Endodermal cell (in vitro differentiated cells): ENCODE measurements around the gene CASP12. TPM values are rescaled to one million over a fixed set of nuclear protein-coding genes. Genes with fewer than 3 reads are reported as not detected.

Experiments
- DNase-seq: peaks from one replicate; pipeline ENCODE4 v3.0.0-alpha.2; 2017
- H3K27ac ChIP-seq: 2 replicates; pipeline ENCODE4 v1.5.1; 2013; ENCODE audit warnings: mild to moderate bottlenecking, low read depth, low read length, moderate library complexity
- H3K27me3 ChIP-seq: 2 replicates; pipeline ENCODE4 v1.6.1; 2013; ENCODE audit warnings: mild to moderate bottlenecking, low read length, moderate library complexity; ENCODE audit not compliant: insufficient read depth, control insufficient read depth, poor library complexity, severe bottlenecking
- H3K36me3 ChIP-seq: 2 replicates; pipeline ENCODE4 v1.7.0; 2013; ENCODE audit warnings: mild to moderate bottlenecking, low read length, moderate library complexity; ENCODE audit not compliant: control insufficient read depth, insufficient read depth
- H3K4me1 ChIP-seq: one replicate; pipeline ENCODE4 v1.7.0; 2013; ENCODE audit warnings: low read length; ENCODE audit not compliant: control insufficient read depth, insufficient read depth
- H3K4me3 ChIP-seq: 2 replicates; pipeline ENCODE4 v1.5.1; 2013; ENCODE audit warnings: mild to moderate bottlenecking, low read length, moderate library complexity
- H3K9ac ChIP-seq: 2 replicates; pipeline ENCODE4 v1.6.1; 2013; ENCODE audit warnings: mild to moderate bottlenecking, low read length, moderate library complexity; ENCODE audit not compliant: poor library complexity, severe bottlenecking; ENCODE audit errors: extremely low read depth
- H3K9me3 ChIP-seq: 2 replicates; pipeline ENCODE4 v1.6.1; 2013; ENCODE audit warnings: mild to moderate bottlenecking, low read length, moderate library complexity; ENCODE audit not compliant: control insufficient read depth
- H3K27ac Mint-ChIP-seq: 2 replicates; pipeline ENCODE4 v1.8.0; 2020; ENCODE audit warnings: mixed read lengths
- H3K27me3 Mint-ChIP-seq: 2 replicates; pipeline ENCODE4 v1.8.0; 2021; ENCODE audit warnings: mild to moderate bottlenecking, mixed read lengths; ENCODE audit not compliant: insufficient read depth
- H3K36me3 Mint-ChIP-seq: 2 replicates; pipeline ENCODE4 v1.8.0; 2020; ENCODE audit warnings: low read depth, mixed read lengths
- H3K4me1 Mint-ChIP-seq: 2 replicates; pipeline ENCODE4 v1.8.0; 2020; ENCODE audit warnings: mixed read lengths
- H3K4me3 Mint-ChIP-seq: 2 replicates; pipeline ENCODE4 v1.8.0; 2020; ENCODE audit warnings: mild to moderate bottlenecking, moderate library complexity, mixed read lengths
- H3K9me3 Mint-ChIP-seq: 2 replicates; pipeline ENCODE4 v1.8.0; 2020; ENCODE audit warnings: mild to moderate bottlenecking, mixed read lengths
- CTCF ChIP-seq: fragments of 200-600 bp; sonication (generic); conservative IDR thresholded peaks from 2 replicates; pipeline ENCODE4 v1.5.0; 2021; ENCODE audit warnings: antibody characterized with exemption, mild to moderate bottlenecking
- WGBS, 2 experiments: methylation state at CpG; one replicate each; pipeline versions ENCODE4 v1.1.5 to v1.1.7; 2013; ENCODE audit warnings: missing lambda C conversion rate in 2 of 2, mixed read lengths in 1 of 2; ENCODE audit not compliant: insufficient coverage in 1 of 2, insufficient read length in 1 of 2; 5-methylcytosine and 5-hydroxymethylcytosine counted together
- total RNA-seq, 2 donors: library from RNA; stranded (reverse); fragmentation: NEBNext Ultra II Directional in 1 of 2; extraction: Animal tissue kit (Norgen Biotek cat#: 25700) in 1 of 2; gene quantifications; 2 replicates in 1 of 2; 3 replicates in 1 of 2; pipeline ENCODE4 v1.2.1, GENCODE V29; 2021

Gene CASP12
- total RNA-seq, 2 donors from 2014 or later = not detected

GRCh38 chr11:104876861-104877431 lies 21.3 kb downstream of the CASP12 start:
- no peak for TF ChIP-seq CTCF
- H3K4me3 Mint-ChIP-seq = no peak overlapping the region
- H3K27ac ChIP-seq = no peak overlapping the region
- no peak overlapping the region for H3K27ac Mint-ChIP-seq
- no peaks in the 10 kb centered on the region for H3K27me3 ChIP-seq
- DNase-seq = no peak
- H3K4me1 ChIP-seq = no peaks in the 10 kb centered on the region
- H3K4me1 Mint-ChIP-seq = peaks cover 6% of the 10 kb centered on the region
- no peak overlapping the region for H3K9ac ChIP-seq
- 89 to 100% methylated on average over 1 to 5 of the region's 5 CpGs for WGBS, 2 experiments
- no peak overlapping the region for H3K4me3 ChIP-seq
- no peaks in the 10 kb centered on the region for H3K9me3 ChIP-seq
- peaks cover 1% of the 10 kb centered on the region for H3K9me3 Mint-ChIP-seq
- no peaks in the 10 kb centered on the region for H3K27me3 Mint-ChIP-seq
- H3K36me3 Mint-ChIP-seq = no peaks in the 10 kb centered on the region
- H3K36me3 ChIP-seq = no peaks in the 10 kb centered on the region

- H3K4me3 ChIP-seq = no peak overlapping the region
These were observed 21.9 kb downstream of the CASP12 start for GRCh38 chr11:104876324-104876723.

GRCh38 chr11:104873252-104873651 lies 25.0 kb downstream of the CASP12 start:
- no peaks in the 10 kb centered on the region for H3K27me3 ChIP-seq
- Mint-ChIP-seq H3K27me3 (no peaks in the 10 kb centered on the region), H3K4me3 (no peak overlapping the region), H3K4me1 (peaks cover 6% of the 10 kb centered on the region), H3K27ac (no peak overlapping the region), H3K9me3 (no peaks in the 10 kb centered on the region), H3K36me3 (no peaks in the 10 kb centered on the region)
- DNase-seq = peak; percentile 51
- H3K36me3 ChIP-seq = no peaks in the 10 kb centered on the region
- TF ChIP-seq CTCF = peak; percentile 50
- no peak overlapping the region for H3K4me3 ChIP-seq
- H3K9me3 ChIP-seq = no peaks in the 10 kb centered on the region
- no peak overlapping the region for H3K9ac ChIP-seq
- H3K4me1 ChIP-seq = no peaks in the 10 kb centered on the region
- 71 to 75% methylated on average over 5 to 7 of the region's 8 CpGs for WGBS, 2 experiments
- H3K27ac ChIP-seq = no peak overlapping the region

More at GRCh38 chr11:104876324-104876723, 21.9 kb downstream of the CASP12 start:
- H3K4me1 ChIP-seq = no peaks in the 10 kb centered on the region
- no peaks in the 10 kb centered on the region for H3K27me3 ChIP-seq
- no peak overlapping the region for H3K27ac Mint-ChIP-seq
- H3K27me3 Mint-ChIP-seq = no peaks in the 10 kb centered on the region
- peaks cover 6% of the 10 kb centered on the region for H3K4me1 Mint-ChIP-seq
- peaks cover 1% of the 10 kb centered on the region for H3K9me3 Mint-ChIP-seq
- H3K36me3 ChIP-seq = no peaks in the 10 kb centered on the region
- H3K9me3 ChIP-seq = no peaks in the 10 kb centered on the region
- H3K9ac ChIP-seq = no peak overlapping the region
- H3K27ac ChIP-seq = no peak overlapping the region
- no peak for TF ChIP-seq CTCF
- H3K36me3 Mint-ChIP-seq = no peaks in the 10 kb centered on the region
- DNase-seq = no peak
- H3K4me3 Mint-ChIP-seq = no peak overlapping the region
